K562 (cell line): ENCODE measurements around the gene AFF1. TPM values are rescaled to one million over a fixed set of nuclear protein-coding genes. Genes with fewer than 3 reads are reported as not detected.
A peak's percentile ranks its signal among the peaks of the same experiment; 100 is the strongest.

Experiments used
- BRD9 ChIP-seq: fragments of 450-650 bp; IDR thresholded peaks from 2 replicates; pipeline ENCODE4 v1.6.1; 2018; ENCODE audit warnings: low read depth; ENCODE audit not compliant: partially characterized antibody
- HSF4 ChIP-seq: fragments of 250-450 bp; sonication (Bioruptor Pico); IDR thresholded peaks from 2 replicates; pipeline ENCODE4 v2.1.2; 2022; ENCODE audit warnings: mild to moderate bottlenecking, moderate library complexity, borderline replicate concordance
- KLF10 ChIP-seq: fragments of 250-450 bp; sonication (Bioruptor Pico); IDR thresholded peaks from 2 replicates; pipeline ENCODE4 v1.6.1; 2021; ENCODE audit warnings: matching md5 sums
- SRSF7 ChIP-seq: fragments of 200-400 bp; formaldehyde crosslinking; optimal IDR thresholded peaks from 2 replicates; pipeline ENCODE3; 2017; ENCODE audit warnings: mild to moderate bottlenecking, low read depth, low read length
- ZC3H4 ChIP-seq: sonication (generic); formaldehyde crosslinking; IDR thresholded peaks from 2 replicates; pipeline ENCODE4 v1.9.0; 2021; ENCODE audit warnings: missing genetic modification reagents, borderline replicate concordance
- ZKSCAN8 ChIP-seq: fragments of 200-800 bp; sonication (Bioruptor generic); IDR thresholded peaks from 2 replicates; pipeline ENCODE4 v1.6.1; 2016; ENCODE audit warnings: missing genetic modification characterization, missing compliant biosample characterization
- ZNF263 ChIP-seq: sonication (generic); formaldehyde crosslinking; IDR thresholded peaks from 2 replicates; pipeline ENCODE4 v1.8.0; 2022; ENCODE audit warnings: mild to moderate bottlenecking, missing genetic modification reagents, borderline replicate concordance
- ZNF354B ChIP-seq: fragments of 250-450 bp; sonication (Bioruptor Pico); IDR thresholded peaks from 2 replicates; pipeline ENCODE4 v1.4.0; 2020
- ZNF398 ChIP-seq: fragments of 250-450 bp; sonication (Bioruptor Pico); IDR thresholded peaks from 2 replicates; pipeline ENCODE4 v1.8.0; 2021; ENCODE audit warnings: moderate library complexity, mild to moderate bottlenecking, inconsistent platforms
- polyA plus RNA-seq, 8 experiments: library from polyadenylated mRNA; depleted of rRNA in 4 of 8; stranded (reverse) in 5 of 8; unstranded in 3 of 8; fragments of >200 nt; fragmentation: Nextera tagmentation in 2 of 8; fragmentation: Illumina TruSeq in 1 of 8; extraction: Ambion mirVana in 2 of 8; extraction: Trizol in 1 of 8; gene quantifications; 2 replicates each; pipeline versions ENCODE4 v1.2.1 to v1.2.3, GENCODE V29; 2011 to 2014; ENCODE audit warnings: inconsistent platforms in 1 of 8, missing spikeins in 1 of 8
- total RNA-seq, 7 experiments: library from RNA; depleted of rRNA in 6 of 7; stranded (reverse); fragments of >200 nt in 6 of 7; fragmentation: Illumina TruSeq in 2 of 7; extraction: Trizol in 2 of 7; gene quantifications; 2 replicates each; pipeline versions ENCODE4 v1.2.1 to v1.2.3, GENCODE V29; 2011 to 2021; ENCODE audit warnings: low replicate concordance in 1 of 7
- TF ChIP-seq, protein P1 (sequence below): fragments of 200-600 bp; sonication (generic); IDR thresholded peaks from one replicate; pipeline ENCODE4 v1.6.1; 2012; ENCODE audit warnings: mild to moderate bottlenecking, low read depth, low read length, inconsistent platforms
- TF ChIP-seq, protein P2 (sequence below): fragments of 450-650 bp; formaldehyde crosslinking; IDR thresholded peaks from 2 replicates; pipeline ENCODE4 v1.4.0; 2020; ENCODE audit warnings: mild to moderate bottlenecking, mixed read lengths

The AFF1 gene
- total and polyA plus RNA-seq, 9 of the 15 experiments (the other 6 are each of a cell fraction or from before 2014, with no cell fraction given): 4.1 to 47.5 (median 17.2) TPM

GRCh38 chr4:86961605-86962295 is 26.9 kb downstream of the AFF1 start (continued):
- TF ChIP-seq, protein P1, sequence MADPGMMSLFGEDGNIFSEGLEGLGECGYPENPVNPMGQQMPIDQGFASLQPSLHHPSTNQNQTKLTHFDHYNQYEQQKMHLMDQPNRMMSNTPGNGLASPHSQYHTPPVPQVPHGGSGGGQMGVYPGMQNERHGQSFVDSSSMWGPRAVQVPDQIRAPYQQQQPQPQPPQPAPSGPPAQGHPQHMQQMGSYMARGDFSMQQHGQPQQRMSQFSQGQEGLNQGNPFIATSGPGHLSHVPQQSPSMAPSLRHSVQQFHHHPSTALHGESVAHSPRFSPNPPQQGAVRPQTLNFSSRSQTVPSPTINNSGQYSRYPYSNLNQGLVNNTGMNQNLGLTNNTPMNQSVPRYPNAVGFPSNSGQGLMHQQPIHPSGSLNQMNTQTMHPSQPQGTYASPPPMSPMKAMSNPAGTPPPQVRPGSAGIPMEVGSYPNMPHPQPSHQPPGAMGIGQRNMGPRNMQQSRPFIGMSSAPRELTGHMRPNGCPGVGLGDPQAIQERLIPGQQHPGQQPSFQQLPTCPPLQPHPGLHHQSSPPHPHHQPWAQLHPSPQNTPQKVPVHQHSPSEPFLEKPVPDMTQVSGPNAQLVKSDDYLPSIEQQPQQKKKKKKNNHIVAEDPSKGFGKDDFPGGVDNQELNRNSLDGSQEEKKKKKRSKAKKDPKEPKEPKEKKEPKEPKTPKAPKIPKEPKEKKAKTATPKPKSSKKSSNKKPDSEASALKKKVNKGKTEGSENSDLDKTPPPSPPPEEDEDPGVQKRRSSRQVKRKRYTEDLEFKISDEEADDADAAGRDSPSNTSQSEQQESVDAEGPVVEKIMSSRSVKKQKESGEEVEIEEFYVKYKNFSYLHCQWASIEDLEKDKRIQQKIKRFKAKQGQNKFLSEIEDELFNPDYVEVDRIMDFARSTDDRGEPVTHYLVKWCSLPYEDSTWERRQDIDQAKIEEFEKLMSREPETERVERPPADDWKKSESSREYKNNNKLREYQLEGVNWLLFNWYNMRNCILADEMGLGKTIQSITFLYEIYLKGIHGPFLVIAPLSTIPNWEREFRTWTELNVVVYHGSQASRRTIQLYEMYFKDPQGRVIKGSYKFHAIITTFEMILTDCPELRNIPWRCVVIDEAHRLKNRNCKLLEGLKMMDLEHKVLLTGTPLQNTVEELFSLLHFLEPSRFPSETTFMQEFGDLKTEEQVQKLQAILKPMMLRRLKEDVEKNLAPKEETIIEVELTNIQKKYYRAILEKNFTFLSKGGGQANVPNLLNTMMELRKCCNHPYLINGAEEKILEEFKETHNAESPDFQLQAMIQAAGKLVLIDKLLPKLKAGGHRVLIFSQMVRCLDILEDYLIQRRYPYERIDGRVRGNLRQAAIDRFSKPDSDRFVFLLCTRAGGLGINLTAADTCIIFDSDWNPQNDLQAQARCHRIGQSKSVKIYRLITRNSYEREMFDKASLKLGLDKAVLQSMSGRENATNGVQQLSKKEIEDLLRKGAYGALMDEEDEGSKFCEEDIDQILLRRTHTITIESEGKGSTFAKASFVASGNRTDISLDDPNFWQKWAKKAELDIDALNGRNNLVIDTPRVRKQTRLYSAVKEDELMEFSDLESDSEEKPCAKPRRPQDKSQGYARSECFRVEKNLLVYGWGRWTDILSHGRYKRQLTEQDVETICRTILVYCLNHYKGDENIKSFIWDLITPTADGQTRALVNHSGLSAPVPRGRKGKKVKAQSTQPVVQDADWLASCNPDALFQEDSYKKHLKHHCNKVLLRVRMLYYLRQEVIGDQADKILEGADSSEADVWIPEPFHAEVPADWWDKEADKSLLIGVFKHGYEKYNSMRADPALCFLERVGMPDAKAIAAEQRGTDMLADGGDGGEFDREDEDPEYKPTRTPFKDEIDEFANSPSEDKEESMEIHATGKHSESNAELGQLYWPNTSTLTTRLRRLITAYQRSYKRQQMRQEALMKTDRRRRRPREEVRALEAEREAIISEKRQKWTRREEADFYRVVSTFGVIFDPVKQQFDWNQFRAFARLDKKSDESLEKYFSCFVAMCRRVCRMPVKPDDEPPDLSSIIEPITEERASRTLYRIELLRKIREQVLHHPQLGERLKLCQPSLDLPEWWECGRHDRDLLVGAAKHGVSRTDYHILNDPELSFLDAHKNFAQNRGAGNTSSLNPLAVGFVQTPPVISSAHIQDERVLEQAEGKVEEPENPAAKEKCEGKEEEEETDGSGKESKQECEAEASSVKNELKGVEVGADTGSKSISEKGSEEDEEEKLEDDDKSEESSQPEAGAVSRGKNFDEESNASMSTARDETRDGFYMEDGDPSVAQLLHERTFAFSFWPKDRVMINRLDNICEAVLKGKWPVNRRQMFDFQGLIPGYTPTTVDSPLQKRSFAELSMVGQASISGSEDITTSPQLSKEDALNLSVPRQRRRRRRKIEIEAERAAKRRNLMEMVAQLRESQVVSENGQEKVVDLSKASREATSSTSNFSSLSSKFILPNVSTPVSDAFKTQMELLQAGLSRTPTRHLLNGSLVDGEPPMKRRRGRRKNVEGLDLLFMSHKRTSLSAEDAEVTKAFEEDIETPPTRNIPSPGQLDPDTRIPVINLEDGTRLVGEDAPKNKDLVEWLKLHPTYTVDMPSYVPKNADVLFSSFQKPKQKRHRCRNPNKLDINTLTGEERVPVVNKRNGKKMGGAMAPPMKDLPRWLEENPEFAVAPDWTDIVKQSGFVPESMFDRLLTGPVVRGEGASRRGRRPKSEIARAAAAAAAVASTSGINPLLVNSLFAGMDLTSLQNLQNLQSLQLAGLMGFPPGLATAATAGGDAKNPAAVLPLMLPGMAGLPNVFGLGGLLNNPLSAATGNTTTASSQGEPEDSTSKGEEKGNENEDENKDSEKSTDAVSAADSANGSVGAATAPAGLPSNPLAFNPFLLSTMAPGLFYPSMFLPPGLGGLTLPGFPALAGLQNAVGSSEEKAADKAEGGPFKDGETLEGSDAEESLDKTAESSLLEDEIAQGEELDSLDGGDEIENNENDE: no peak
- TF ChIP-seq ZC3H4 (CRISPR knock-in tag): no peak
- TF ChIP-seq ZNF354B: no peak
- TF ChIP-seq HSF4: no peak
- TF ChIP-seq, protein P2, sequence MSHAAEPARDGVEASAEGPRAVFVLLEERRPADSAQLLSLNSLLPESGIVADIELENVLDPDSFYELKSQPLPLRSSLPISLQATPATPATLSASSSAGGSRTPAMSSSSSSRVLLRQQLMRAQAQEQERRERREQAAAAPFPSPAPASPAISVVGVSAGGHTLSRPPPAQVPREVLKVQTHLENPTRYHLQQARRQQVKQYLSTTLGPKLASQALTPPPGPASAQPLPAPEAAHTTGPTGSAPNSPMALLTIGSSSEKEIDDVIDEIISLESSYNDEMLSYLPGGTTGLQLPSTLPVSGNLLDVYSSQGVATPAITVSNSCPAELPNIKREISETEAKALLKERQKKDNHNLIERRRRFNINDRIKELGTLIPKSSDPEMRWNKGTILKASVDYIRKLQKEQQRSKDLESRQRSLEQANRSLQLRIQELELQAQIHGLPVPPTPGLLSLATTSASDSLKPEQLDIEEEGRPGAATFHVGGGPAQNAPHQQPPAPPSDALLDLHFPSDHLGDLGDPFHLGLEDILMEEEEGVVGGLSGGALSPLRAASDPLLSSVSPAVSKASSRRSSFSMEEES: no peak
- TF ChIP-seq ZNF398 (CRISPR knock-in tag): no peak
- TF ChIP-seq SRSF7: no peak
- TF ChIP-seq ZKSCAN8 (CRISPR knock-in tag): peak; percentile 66; the same call in 1 of the 2 replicates
- TF ChIP-seq BRD9: peak; percentile 84
- no peak for TF ChIP-seq ZNF263 (CRISPR knock-in tag)
- no peak for TF ChIP-seq KLF10 (CRISPR knock-in tag)
